NOMO-1 treated with dmso at 0.1 percent for 144 hours (cell line): ENCODE measurements around the gene ARHGAP42.

Experiments used
- DNase-seq: peaks from one replicate; lab custom pipeline; 2025; ENCODE audit not compliant: unreplicated experiment; lab: John Stamatoyannopoulos, UW

Gene ARHGAP42

GRCh38 chr11:100956351-100956750 lies 269.3 kb downstream of the ARHGAP42 start:
- no peak for DNase-seq

GRCh38 chr11:100957499-100957898 lies 270.4 kb downstream of the ARHGAP42 start:
- DNase-seq: no peak

- DNase-seq: no peak
These were observed 274.5 kb downstream of the ARHGAP42 start for GRCh38 chr11:100961633-100962032.

- no peak for DNase-seq
These were observed 276.3 kb downstream of the ARHGAP42 start for GRCh38 chr11:100963375-100963774.

- DNase-seq: no peak
These were observed 277.3 kb downstream of the ARHGAP42 start for GRCh38 chr11:100964435-100964834.

- no peak for DNase-seq
These were observed 278.3 kb downstream of the ARHGAP42 start for GRCh38 chr11:100965346-100965745.

GRCh38 chr11:100966366-100966765 lies 279.3 kb downstream of the ARHGAP42 start:
- no peak for DNase-seq

- no peak for DNase-seq
These were observed 281.9 kb downstream of the ARHGAP42 start for GRCh38 chr11:100969008-100969407.

- no peak for DNase-seq
These were observed 283.4 kb downstream of the ARHGAP42 start for GRCh38 chr11:100970283-100971164.

- DNase-seq: no peak
These were observed 285.0 kb downstream of the ARHGAP42 start for GRCh38 chr11:100972046-100972445.

GRCh38 chr11:100978442-100978841 lies 291.4 kb downstream of the ARHGAP42 start:
- no peak for DNase-seq

GRCh38 chr11:100978939-100979338 lies 291.9 kb downstream of the ARHGAP42 start:
- DNase-seq: no peak

- no peak for DNase-seq
These were observed 293.1 kb downstream of the ARHGAP42 start for GRCh38 chr11:100980156-100980555.

GRCh38 chr11:100981196-100981824 lies 294.2 kb downstream of the ARHGAP42 start:
- DNase-seq: no peak

- no peak for DNase-seq
These were observed 297.6 kb downstream of the ARHGAP42 start for GRCh38 chr11:100984668-100985067.

GRCh38 chr11:100990931-100991330 lies 303.8 kb downstream of the ARHGAP42 start:
- no peak for DNase-seq

GRCh38 chr11:100991541-100991940 lies 304.5 kb downstream of the ARHGAP42 start:
- DNase-seq: no peak

GRCh38 chr11:100994966-100995365 lies 307.9 kb downstream of the ARHGAP42 start:
- DNase-seq: no peak

- DNase-seq: no peak
These were observed 312.7 kb downstream of the ARHGAP42 start for GRCh38 chr11:100999756-101000155.

GRCh38 chr11:101003468-101003867 lies 316.4 kb downstream of the ARHGAP42 start:
- no peak for DNase-seq

GRCh38 chr11:101008961-101009689 lies 322.0 kb downstream of the ARHGAP42 start:
- peak; percentile 25 for DNase-seq

GRCh38 chr11:101009690-101010055 lies 322.6 kb downstream of the ARHGAP42 start:
- DNase-seq: no peak
